Right lobe of liver (tissue), 6 donors: ENCODE results near the gene CCDC38. TPM values are rescaled to one million over a fixed set of nuclear protein-coding genes. Genes with fewer than 3 reads are reported as not detected.

Experiments
- ATAC-seq, 4 donors: fragments of 200-7000 bp; cut with Tn5 transposase; one replicate each; pipeline ENCODE4 v1.9.1; 2020; ENCODE audit warnings: mild to moderate bottlenecking in 4 of 4, moderate library complexity in 4 of 4
- DNase-seq, 3 donors: peaks; one replicate each; pipeline ENCODE4 v3.0.0-alpha.2; 2020
- H3K27ac ChIP-seq, 3 donors: fragments of 200-600 bp; one replicate each; pipeline ENCODE4 v1.8.0; 2022
- H3K27me3 ChIP-seq, 2 donors: fragments of 200-600 bp; one replicate each; pipeline ENCODE4 v1.8.0; 2022
- H3K36me3 ChIP-seq, 4 donors: fragments of 200-600 bp; sonication (generic) in 1 of 4; one replicate each; pipeline versions ENCODE4 v1.5.1 to v1.8.0; 2017 to 2022; ENCODE audit warnings: control low read depth in 1 of 4
- H3K4me1 ChIP-seq, 4 donors: fragments of 200-600 bp; sonication (generic) in 1 of 4; one replicate each; pipeline versions ENCODE4 v1.5.1 to v1.8.0; 2017 to 2022; ENCODE audit warnings: control low read depth in 1 of 4
- H3K4me3 ChIP-seq, 3 donors: fragments of 200-600 bp; one replicate each; pipeline ENCODE4 v1.8.0; 2022
- H3K9me3 ChIP-seq, 4 donors: fragments of 200-600 bp; sonication (generic) in 1 of 4; one replicate each; pipeline versions ENCODE4 v1.5.1 to v1.8.0; 2017 to 2022; ENCODE audit warnings: control low read depth in 1 of 4
- CTCF ChIP-seq, 4 donors: fragments of 200-600 bp in 3 of 4; fragments of 450-650 bp in 1 of 4; IDR thresholded peaks; one replicate each; pipeline versions ENCODE4 v1.5.1 to v1.8.0; 2016 to 2022; ENCODE audit warnings: antibody characterized with exemption in 4 of 4, mild to moderate bottlenecking in 2 of 4
- POLR2A ChIP-seq: fragments of 450-650 bp; IDR thresholded peaks from one replicate; pipeline ENCODE4 v1.6.1; 2017; ENCODE audit warnings: antibody characterized with exemption, mild to moderate bottlenecking
- WGBS: methylation state at CpG from one replicate; pipeline ENCODE4 v1.1.6; 2018; ENCODE audit warnings: low coverage, low lambda C conversion rate; ENCODE audit not compliant: insufficient coverage; ENCODE audit errors: missing lambda C conversion rate; 5-methylcytosine and 5-hydroxymethylcytosine counted together
- intact Hi-C, 2 donors: fragments of 100-400 bp; cut with DNase I; formaldehyde crosslinking; loops; one replicate each; pipeline versions ENCODE4 v1.11.2 to v1.14.1; 2022
- total RNA-seq, 6 experiments: library from RNA; depleted of rRNA in 2 of 6; stranded (reverse); fragments of >200 nt in 2 of 6; fragmentation: NEBNext Ultra II Directional in 3 of 6; extraction: Animal tissue kit (Norgen Biotek cat#: 25700) in 3 of 6; gene quantifications; one replicate each; pipeline versions ENCODE4 v1.1.0 to v1.2.4, GENCODE V29; 2016 to 2023
- donor health status: DM: no; HTN: yes; CAD: no.
- donor health status: DM: no; HTN: no; CAD: no.
- donor health status: DM: no; HTN: no; CAD: no.
- donor health status: DM: no; HTN: yes; CAD: no.
- donor health status: DM: no; HTN: yes; CAD: no.

CCDC38 gene
- total RNA-seq, 6 experiments from 2014 or later: 0.19 to 1.8 (median 0.89) TPM

- ATAC-seq (no peak), DNase-seq (no peak)
- Histone ChIP-seq H3K27ac (no peak overlapping the region), H3K4me1 (peaks cover 0 to 14% (median 0%) of the 10 kb centered on the region in 4 donors), H3K36me3 (peaks cover 0 to 33% (median 4%) of the 10 kb centered on the region in 4 donors), H3K27me3 (no peaks in the 10 kb centered on the region), H3K4me3 (no peak overlapping the region), H3K9me3 (no peaks in the 10 kb centered on the region)
- WGBS: 63% methylated on average over 5 of the region's 5 CpGs
- intact Hi-C loops: no loop called here
- TF ChIP-seq POLR2A: no peak
- TF ChIP-seq CTCF (IDR thresholded peaks at IDR 0.05): no peak
These were observed 17.8 kb upstream of the CCDC38 start for GRCh38 chr12:95960241-95960640.

- Histone ChIP-seq H3K36me3 (peaks cover 0 to 34% (median 4%) of the 10 kb centered on the region in 4 donors), H3K27ac (no peak overlapping the region), H3K9me3 (no peaks in the 10 kb centered on the region), H3K4me3 (no peak overlapping the region), H3K4me1 (peaks cover 0 to 3% (median 0%) of the 10 kb centered on the region in 4 donors), H3K27me3 (no peaks in the 10 kb centered on the region)
- TF ChIP-seq CTCF (IDR thresholded peaks at IDR 0.05): peak in 2 of 4 donors; percentile 15 to 21
- TF ChIP-seq POLR2A: no peak
- ATAC-seq (peak; percentile 39 to 63 (median 58)), DNase-seq (no peak)
- WGBS: 56% methylated on average over 1 of the region's 1 CpG
- intact Hi-C loops: no loop called here
These were observed 16.7 kb upstream of the CCDC38 start for GRCh38 chr12:95959107-95959506.

GRCh38 chr12:95956557-95957145 is 14.2 kb upstream of the CCDC38 start:
- no peak overlapping the region for H3K27ac ChIP-seq
- H3K4me3 ChIP-seq: no peak overlapping the region
- WGBS: 86% methylated on average over 11 of the region's 27 CpGs
- no peak for DNase-seq
- TF ChIP-seq CTCF (IDR thresholded peaks at IDR 0.05): no peak
- no peak for TF ChIP-seq POLR2A
- intact Hi-C loops: no loop called here
- H3K4me1 ChIP-seq: no peaks in the 10 kb centered on the region
- ATAC-seq: peak in 2 of 4 donors; percentile 9 to 25
- H3K27me3 ChIP-seq: no peaks in the 10 kb centered on the region
- H3K36me3 ChIP-seq: peaks cover 0 to 27% (median 2%) of the 10 kb centered on the region in 4 donors
- no peaks in the 10 kb centered on the region for H3K9me3 ChIP-seq

- TF ChIP-seq POLR2A (no peak), CTCF (IDR thresholded peaks at IDR 0.05) (no peak)
These were observed 13.2 kb upstream of the CCDC38 start for GRCh38 chr12:95955549-95956159.

More at GRCh38 chr12:95955549-95956159, 13.2 kb upstream of the CCDC38 start:
- Histone ChIP-seq H3K36me3 (peaks cover 0 to 27% (median 2%) of the 10 kb centered on the region in 4 donors), H3K4me3 (no peak overlapping the region), H3K27ac (no peak overlapping the region), H3K27me3 (no peaks in the 10 kb centered on the region), H3K4me1 (no peaks in the 10 kb centered on the region), H3K9me3 (no peaks in the 10 kb centered on the region)
- WGBS: 98% methylated on average over 4 of the region's 7 CpGs
- intact Hi-C loops: no loop called here
- no peak for DNase-seq
- no peak for ATAC-seq
